Thymus (tissue), 11 donors: ENCODE measurements around the gene SLC49A4. TPM values are rescaled to one million over a fixed set of nuclear protein-coding genes. Genes with fewer than 3 reads are reported as not detected.

ENCODE experiments used
- DNase-seq, 9 donors: peaks; one replicate each; pipeline ENCODE4 v3.0.0-alpha.2; 2013; ENCODE audit warnings: low spot score in 9 of 9, low read depth in 6 of 9, missing footprints in 1 of 9
- H3K27ac ChIP-seq, 2 donors: one replicate each; pipeline ENCODE4 v1.5.1; 2013; ENCODE audit warnings: control low read depth in 1 of 2, low read depth in 1 of 2, low read length in 1 of 2, mild to moderate bottlenecking in 1 of 2, moderate library complexity in 1 of 2
- H3K27me3 ChIP-seq, 2 donors: one replicate each; pipeline ENCODE4 v1.5.1; 2013; ENCODE audit warnings: low read length in 1 of 2; ENCODE audit not compliant: control insufficient read depth in 2 of 2, insufficient read depth in 1 of 2
- H3K36me3 ChIP-seq, 2 donors: one replicate each; pipeline ENCODE4 v1.5.1; 2013; ENCODE audit warnings: low read length in 1 of 2, mild to moderate bottlenecking in 1 of 2, moderate library complexity in 1 of 2; ENCODE audit not compliant: control insufficient read depth in 2 of 2, insufficient read depth in 2 of 2
- H3K4me1 ChIP-seq, 2 donors: one replicate each; pipeline ENCODE4 v1.5.1; 2013; ENCODE audit warnings: low read length in 2 of 2; ENCODE audit not compliant: control insufficient read depth in 2 of 2, insufficient read depth in 2 of 2
- H3K4me3 ChIP-seq, 2 donors: one replicate each; pipeline ENCODE4 v1.5.1; 2013; ENCODE audit warnings: low read length in 2 of 2, control low read depth in 1 of 2, mild to moderate bottlenecking in 1 of 2
- H3K9me3 ChIP-seq, 2 donors: one replicate each; pipeline ENCODE4 v1.5.1; 2013; ENCODE audit warnings: low read length in 1 of 2, mild to moderate bottlenecking in 1 of 2; ENCODE audit not compliant: control insufficient read depth in 2 of 2, insufficient read depth in 1 of 2
- WGBS: extraction: QIAGEN DNeasy Blood & Tissue Kit; methylation state at CpG from one replicate; pipeline ENCODE4 v1.1.7; 2013; 5-methylcytosine and 5-hydroxymethylcytosine counted together
- polyA plus RNA-seq: library from polyadenylated mRNA; stranded (reverse); fragments of 200-250 nt; gene quantifications from one replicate; pipeline ENCODE4 v1.2.3, GENCODE V29; 2013
- total RNA-seq: library from RNA; stranded (reverse); fragments of 120-200 nt; gene quantifications from one replicate; pipeline ENCODE4 v1.2.4, GENCODE V29; 2013
- donor health status: healthy.

The SLC49A4 gene
- total and polyA plus RNA-seq, 2 donors, result 3.3 to 5.9 TPM

GRCh38 chr3:122926811-122927210 lies 131.9 kb downstream of the SLC49A4 start:
- peaks cover 19 to 46% of the 10 kb centered on the region in 2 donors for H3K27me3 ChIP-seq
- no peak overlapping the region for H3K4me3 ChIP-seq
- H3K4me1 ChIP-seq, result peaks cover 4 to 5% of the 10 kb centered on the region in 2 donors
- DNase-seq, result no peak
- WGBS, result 97% methylated on average over 3 of the region's 3 CpGs
- no peak overlapping the region for H3K27ac ChIP-seq
- H3K36me3 ChIP-seq, result no peaks in the 10 kb centered on the region
- no peaks in the 10 kb centered on the region for H3K9me3 ChIP-seq

- no peaks in the 10 kb centered on the region for H3K4me1 ChIP-seq
- 95% methylated on average over 10 of the region's 10 CpGs for WGBS
- no peak for DNase-seq
- H3K4me3 ChIP-seq, result no peak overlapping the region
- no peaks in the 10 kb centered on the region for H3K9me3 ChIP-seq
- peaks cover 10 to 37% of the 10 kb centered on the region in 2 donors for H3K27me3 ChIP-seq
- H3K36me3 ChIP-seq, result no peaks in the 10 kb centered on the region
- no peak overlapping the region for H3K27ac ChIP-seq
These were observed 132.9 kb downstream of the SLC49A4 start for GRCh38 chr3:122927726-122928125.

DNA sequence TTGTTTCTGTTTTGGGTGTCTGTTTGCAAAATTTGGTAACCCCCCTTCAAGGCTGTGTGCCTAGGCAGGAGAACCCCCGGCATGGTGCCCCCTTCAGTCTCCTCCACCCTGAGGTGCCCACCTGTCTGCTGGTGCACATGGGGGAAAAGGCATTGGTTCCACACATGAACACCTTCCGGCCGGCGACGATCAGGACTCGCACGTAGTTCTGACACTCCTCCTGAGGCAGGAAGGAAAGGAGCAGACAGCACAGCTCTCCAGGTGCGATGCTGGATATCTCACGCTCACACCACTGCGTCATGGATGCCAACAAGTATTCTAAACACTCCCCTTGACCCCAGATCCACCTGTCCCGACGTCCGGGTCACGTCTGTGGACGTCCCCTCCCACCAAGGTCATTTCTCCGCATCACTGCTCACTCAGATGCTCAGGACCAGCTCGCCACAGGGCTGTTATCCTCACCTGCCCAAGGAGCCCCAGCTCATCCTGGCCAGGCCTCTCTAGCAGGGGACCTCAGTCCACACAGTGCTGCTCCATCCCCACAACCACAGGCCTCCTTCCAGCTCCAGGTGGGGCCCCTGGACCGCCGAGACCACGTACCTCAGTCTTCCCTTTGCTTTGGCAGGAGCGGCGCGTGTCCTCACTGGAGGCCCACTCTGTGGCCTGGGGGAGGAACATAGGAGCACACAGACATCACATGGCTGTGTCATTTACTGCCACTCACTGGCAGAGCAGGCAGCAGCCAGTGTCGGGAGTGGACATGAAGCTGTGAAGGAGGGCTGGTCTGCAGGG lies 133.7 kb downstream of the SLC49A4 start:
- Histone ChIP-seq H3K4me3 (no peak overlapping the region), H3K9me3 (no peaks in the 10 kb centered on the region), H3K27ac (no peak overlapping the region), H3K27me3 (peaks cover 2 to 29% of the 10 kb centered on the region in 2 donors), H3K36me3 (no peaks in the 10 kb centered on the region), H3K4me1 (no peaks in the 10 kb centered on the region)
- WGBS, result 95% methylated on average over 24 of the region's 24 CpGs
- no peak for DNase-seq

GRCh38 chr3:122929188-122930062 lies 134.6 kb downstream of the SLC49A4 start:
- Histone ChIP-seq H3K36me3 (no peaks in the 10 kb centered on the region), H3K4me1 (no peaks in the 10 kb centered on the region), H3K27me3 (peaks cover 0 to 20% of the 10 kb centered on the region in 2 donors), H3K9me3 (no peaks in the 10 kb centered on the region), H3K27ac (no peak overlapping the region), H3K4me3 (no peak overlapping the region)
- whole genome bisulfite sequencing, result 76% methylated on average over 12 of the region's 12 CpGs
- no peak for DNase-seq

GRCh38 chr3:122930063-122930997 lies 135.5 kb downstream of the SLC49A4 start:
- Histone ChIP-seq H3K4me1 (no peaks in the 10 kb centered on the region), H3K4me3 (no peak overlapping the region), H3K36me3 (no peaks in the 10 kb centered on the region), H3K27me3 (peaks cover 0 to 14% of the 10 kb centered on the region in 2 donors), H3K9me3 (no peaks in the 10 kb centered on the region), H3K27ac (no peak overlapping the region)
- DNase-seq, result no peak
- 94% methylated on average over 14 of the region's 14 CpGs for whole genome bisulfite sequencing

Other genes starting within 250 kb of the SLC49A4 start
- gene PARP9, start 230.8 kb upstream of the SLC49A4 start, total RNA-seq, result 48.8 TPM
- 56.9 TPM for gene PARP9, start 230.8 kb upstream of the SLC49A4 start, polyA plus RNA-seq
- 19.6 TPM for gene DTX3L, start 230.7 kb upstream of the SLC49A4 start, total RNA-seq
- gene DTX3L, start 230.7 kb upstream of the SLC49A4 start, polyA plus RNA-seq, result 23.0 TPM
- 6.8 TPM for gene PARP15, start 217.4 kb upstream of the SLC49A4 start, total RNA-seq
- gene PARP15, start 217.4 kb upstream of the SLC49A4 start, polyA plus RNA-seq, result 15.7 TPM
- 57.7 TPM for gene PARP14, start 114.2 kb upstream of the SLC49A4 start, total RNA-seq
- 18.9 TPM for gene PARP14, start 114.2 kb upstream of the SLC49A4 start, polyA plus RNA-seq
- gene HSPBAP1, start 1.2 kb upstream of the SLC49A4 start, total RNA-seq, result 13.0 TPM
- gene HSPBAP1, start 1.2 kb upstream of the SLC49A4 start, polyA plus RNA-seq, result 37.7 TPM
- gene SEMA5B, start 232.7 kb downstream of the SLC49A4 start, total RNA-seq, result 0.99 TPM
- 0.46 TPM for gene SEMA5B, start 232.7 kb downstream of the SLC49A4 start, polyA plus RNA-seq